ENCODE data around the gene PRR27.

The PRR27 gene

GRCh38 chr4:70153937-70154336 lies at the start of gene PRR27:
PRR27 (plus strand) TSS chr4:70154237; CDS start chr4:70154376, 139 bp downstream.
- H3K9me3 ChIP-seq (ENCODE audit: low read length) = no peaks in the 10 kb centered on the region
- no peak within 1 kb of the TSS for H2AFZ ChIP-seq (ENCODE audit: low read depth, low read length)
- peaks cover 4% of the 10 kb centered on the region for H3K4me1 ChIP-seq (ENCODE audit: insufficient read depth, low read length)
- H3K36me3 ChIP-seq (ENCODE audit: insufficient read depth, low read length) = no peaks in the 10 kb centered on the region
- no peaks in the 10 kb centered on the region for H3K27me3 ChIP-seq (ENCODE audit: insufficient read depth, low read length)
- no peak within 1 kb of the TSS for H3K4me3 ChIP-seq (ENCODE audit: low read length)

GRCh38 chr4:70110917-70111316 lies 43.1 kb upstream of the PRR27 start:
- H3K4me1 ChIP-seq (ENCODE audit: insufficient read depth, low read length) = no peaks in the 10 kb centered on the region
- no peak overlapping the region for H2AFZ ChIP-seq (ENCODE audit: low read depth, low read length)
- no peaks in the 10 kb centered on the region for H3K9me3 ChIP-seq (ENCODE audit: low read length)
- no peaks in the 10 kb centered on the region for H3K27me3 ChIP-seq (ENCODE audit: insufficient read depth, low read length)
- H3K36me3 ChIP-seq (ENCODE audit: insufficient read depth, low read length) = no peaks in the 10 kb centered on the region
- H3K4me3 ChIP-seq (ENCODE audit: low read length) = no peak overlapping the region

DNA sequence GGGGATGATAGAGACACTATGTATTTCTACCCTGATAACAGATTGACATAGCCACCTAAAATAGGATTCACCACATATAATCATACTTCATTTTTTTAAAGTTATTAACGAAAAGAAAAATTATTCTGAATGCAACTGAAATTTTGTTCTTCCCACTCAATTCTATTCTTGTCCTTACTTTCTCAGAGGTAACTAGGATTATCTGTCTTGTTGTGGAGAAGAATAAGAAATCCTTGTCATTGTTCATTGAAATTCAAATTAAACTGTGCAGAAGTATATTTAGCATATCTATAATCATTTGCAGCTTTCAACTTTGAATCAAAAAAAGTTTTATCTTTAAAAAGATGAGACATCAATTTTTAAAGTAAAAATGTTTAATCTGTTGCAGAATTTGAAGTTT lies 40.4 kb upstream of the PRR27 start:
- H3K4me1 ChIP-seq (ENCODE audit: insufficient read depth, low read length) = no peaks in the 10 kb centered on the region
- H3K36me3 ChIP-seq (ENCODE audit: insufficient read depth, low read length) = no peaks in the 10 kb centered on the region
- H3K4me3 ChIP-seq (ENCODE audit: low read length) = no peak overlapping the region
- H3K9me3 ChIP-seq (ENCODE audit: low read length) = no peaks in the 10 kb centered on the region
- H2AFZ ChIP-seq (ENCODE audit: low read depth, low read length) = no peak overlapping the region
- H3K27me3 ChIP-seq (ENCODE audit: insufficient read depth, low read length) = no peaks in the 10 kb centered on the region

DNA sequence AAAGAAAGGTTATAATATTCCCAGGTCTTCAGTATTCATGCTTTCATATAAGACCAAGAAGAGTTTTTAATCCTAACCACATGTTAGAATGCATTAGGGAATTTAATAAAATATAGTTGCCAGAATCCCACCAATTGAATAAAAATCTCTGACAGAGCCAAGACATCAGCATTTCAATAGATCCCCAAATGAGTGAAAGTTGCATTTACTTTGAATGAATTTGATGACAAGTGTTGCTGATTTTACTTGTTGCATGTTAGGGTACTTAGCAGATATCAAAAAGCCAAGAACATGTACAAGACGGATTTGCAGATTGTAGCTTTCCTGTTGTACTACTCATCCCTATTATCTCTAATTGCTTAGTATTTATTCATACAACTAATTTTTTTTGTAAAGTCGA lies 39.9 kb upstream of the PRR27 start:
- no peaks in the 10 kb centered on the region for H3K4me1 ChIP-seq (ENCODE audit: insufficient read depth, low read length)
- H3K36me3 ChIP-seq (ENCODE audit: insufficient read depth, low read length) = no peaks in the 10 kb centered on the region
- no peak overlapping the region for H3K4me3 ChIP-seq (ENCODE audit: low read length)
- no peak overlapping the region for H2AFZ ChIP-seq (ENCODE audit: low read depth, low read length)
- H3K9me3 ChIP-seq (ENCODE audit: low read length) = no peaks in the 10 kb centered on the region
- H3K27me3 ChIP-seq (ENCODE audit: insufficient read depth, low read length) = no peaks in the 10 kb centered on the region

DNA sequence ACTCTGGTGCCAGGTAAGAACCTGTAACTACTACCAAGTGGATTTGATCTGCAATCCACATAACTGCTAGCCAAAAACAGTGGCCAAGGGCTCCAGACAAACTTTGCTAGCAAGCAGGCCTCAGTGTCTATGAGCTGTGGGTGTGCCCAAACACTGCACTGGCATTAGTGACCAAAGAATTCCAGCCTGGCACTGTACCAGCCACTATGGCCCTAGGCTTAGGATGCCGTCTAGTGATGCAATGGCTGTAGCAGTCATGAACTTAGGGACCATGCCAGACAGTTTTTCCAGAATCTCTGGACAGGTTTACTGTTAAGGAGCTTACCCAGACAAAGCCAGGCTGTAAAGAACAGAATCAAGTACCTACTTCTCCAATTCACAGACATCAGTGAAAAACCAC lies 33.7 kb upstream of the PRR27 start:
- Histone ChIP-seq H3K4me3 (ENCODE audit: low read length) (no peak overlapping the region), H3K27me3 (ENCODE audit: insufficient read depth, low read length) (no peaks in the 10 kb centered on the region), H2AFZ (ENCODE audit: low read depth, low read length) (no peak overlapping the region), H3K4me1 (ENCODE audit: insufficient read depth, low read length) (no peaks in the 10 kb centered on the region), H3K36me3 (ENCODE audit: insufficient read depth, low read length) (no peaks in the 10 kb centered on the region), H3K9me3 (ENCODE audit: low read length) (no peaks in the 10 kb centered on the region)

GRCh38 chr4:70133473-70133872 lies 20.6 kb upstream of the PRR27 start:
- no peaks in the 10 kb centered on the region for H3K4me1 ChIP-seq (ENCODE audit: insufficient read depth, low read length)
- no peaks in the 10 kb centered on the region for H3K36me3 ChIP-seq (ENCODE audit: insufficient read depth, low read length)
- no peaks in the 10 kb centered on the region for H3K9me3 ChIP-seq (ENCODE audit: low read length)
- H3K4me3 ChIP-seq (ENCODE audit: low read length) = no peak overlapping the region
- H2AFZ ChIP-seq (ENCODE audit: low read depth, low read length) = no peak overlapping the region
- no peaks in the 10 kb centered on the region for H3K27me3 ChIP-seq (ENCODE audit: insufficient read depth, low read length)

DNA sequence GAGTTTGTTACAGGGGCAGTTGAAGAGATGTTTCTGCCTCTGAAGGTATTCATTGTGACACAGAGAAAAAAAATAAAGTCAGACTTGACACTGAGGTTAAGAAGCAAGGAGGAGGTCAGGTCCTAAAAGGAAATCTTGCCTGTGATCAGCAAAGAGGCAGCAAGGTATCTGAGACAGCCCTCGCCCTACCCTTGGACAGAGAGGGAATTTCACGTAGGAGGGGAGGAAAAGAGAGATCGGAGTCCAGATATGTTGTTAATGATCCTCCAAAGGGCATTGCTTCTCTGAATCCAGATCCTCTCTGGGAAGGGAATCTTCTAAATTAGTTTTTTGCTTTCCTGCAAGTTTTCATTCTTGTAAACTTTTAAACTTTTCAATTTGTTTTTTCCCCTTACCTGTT lies 15.3 kb upstream of the PRR27 start:
- no peaks in the 10 kb centered on the region for H3K4me1 ChIP-seq (ENCODE audit: insufficient read depth, low read length)
- no peaks in the 10 kb centered on the region for H3K9me3 ChIP-seq (ENCODE audit: low read length)
- H3K36me3 ChIP-seq (ENCODE audit: insufficient read depth, low read length) = no peaks in the 10 kb centered on the region
- H2AFZ ChIP-seq (ENCODE audit: low read depth, low read length) = no peak overlapping the region
- no peaks in the 10 kb centered on the region for H3K27me3 ChIP-seq (ENCODE audit: insufficient read depth, low read length)
- no peak overlapping the region for H3K4me3 ChIP-seq (ENCODE audit: low read length)

DNA sequence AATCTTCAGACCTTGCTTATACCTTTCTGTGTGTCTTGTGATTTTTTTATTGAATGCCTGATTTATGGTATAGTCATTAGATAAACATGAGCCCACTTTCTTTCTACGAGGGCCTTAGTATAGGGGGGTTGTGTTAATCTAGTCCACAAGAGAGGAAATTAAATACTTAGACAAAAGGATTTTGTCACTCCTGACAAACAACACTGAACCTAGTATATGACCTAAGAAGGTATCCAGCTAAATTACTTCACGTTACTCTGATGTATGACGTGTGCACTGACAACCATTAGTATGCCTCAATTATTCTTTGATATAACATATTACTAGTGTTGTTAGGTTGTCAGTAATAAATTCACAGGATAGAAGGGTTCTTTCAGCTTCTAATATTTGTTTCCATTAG lies 2.8 kb upstream of the PRR27 start:
- Histone ChIP-seq H2AFZ (ENCODE audit: low read depth, low read length) (no peak overlapping the region), H3K4me1 (ENCODE audit: insufficient read depth, low read length) (peaks cover 4% of the 10 kb centered on the region), H3K4me3 (ENCODE audit: low read length) (no peak overlapping the region), H3K9me3 (ENCODE audit: low read length) (no peaks in the 10 kb centered on the region), H3K27me3 (ENCODE audit: insufficient read depth, low read length) (no peaks in the 10 kb centered on the region), H3K36me3 (ENCODE audit: insufficient read depth, low read length) (no peaks in the 10 kb centered on the region)

- H3K27me3 ChIP-seq (ENCODE audit: insufficient read depth, low read length) = no peaks in the 10 kb centered on the region
- peaks cover 4% of the 10 kb centered on the region for H3K4me1 ChIP-seq (ENCODE audit: insufficient read depth, low read length)
- H2AFZ ChIP-seq (ENCODE audit: low read depth, low read length) = no peak overlapping the region
- H3K9me3 ChIP-seq (ENCODE audit: low read length) = no peaks in the 10 kb centered on the region
- H3K4me3 ChIP-seq (ENCODE audit: low read length) = no peak overlapping the region
- H3K36me3 ChIP-seq (ENCODE audit: insufficient read depth, low read length) = no peaks in the 10 kb centered on the region
Observed at GRCh38 chr4:70152088-70152487, 1.9 kb upstream of the PRR27 start.

GRCh38 chr4:70158576-70158975 lies 4.5 kb downstream of the PRR27 start:
- no peaks in the 10 kb centered on the region for H3K36me3 ChIP-seq (ENCODE audit: insufficient read depth, low read length)
- no peak overlapping the region for H2AFZ ChIP-seq (ENCODE audit: low read depth, low read length)
- H3K9me3 ChIP-seq (ENCODE audit: low read length) = no peaks in the 10 kb centered on the region

DNA sequence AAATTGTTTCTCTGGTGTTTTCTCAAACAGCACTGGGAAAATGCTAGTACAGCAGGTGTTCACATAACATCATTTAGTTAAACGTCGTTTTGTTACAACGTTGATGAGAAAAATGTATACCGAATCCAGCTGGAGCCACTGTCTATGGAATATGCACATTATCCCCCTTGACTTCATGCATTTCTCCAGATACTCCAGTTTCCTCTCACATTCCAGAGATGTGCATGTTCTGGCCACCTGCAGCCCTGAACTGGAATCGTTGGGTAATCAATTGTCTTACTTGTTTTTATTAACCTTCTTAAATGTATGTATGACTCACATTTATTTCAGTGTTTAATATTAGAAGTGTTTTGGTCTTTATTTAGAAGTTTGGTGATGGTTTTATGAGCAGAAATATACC lies 23.1 kb downstream of the PRR27 start:
- no peaks in the 10 kb centered on the region for H3K4me1 ChIP-seq (ENCODE audit: insufficient read depth, low read length)
- no peak overlapping the region for H3K4me3 ChIP-seq (ENCODE audit: low read length)
- H3K36me3 ChIP-seq (ENCODE audit: insufficient read depth, low read length) = no peaks in the 10 kb centered on the region
- H2AFZ ChIP-seq (ENCODE audit: low read depth, low read length) = no peak overlapping the region
- no peaks in the 10 kb centered on the region for H3K9me3 ChIP-seq (ENCODE audit: low read length)
- H3K27me3 ChIP-seq (ENCODE audit: insufficient read depth, low read length) = no peaks in the 10 kb centered on the region

More at GRCh38 chr4:70158576-70158975, 4.5 kb downstream of the PRR27 start:
- Histone ChIP-seq H3K4me3 (ENCODE audit: low read length) (no peak overlapping the region), H3K4me1 (ENCODE audit: insufficient read depth, low read length) (no peaks in the 10 kb centered on the region), H3K27me3 (ENCODE audit: insufficient read depth, low read length) (no peaks in the 10 kb centered on the region)

DNA sequence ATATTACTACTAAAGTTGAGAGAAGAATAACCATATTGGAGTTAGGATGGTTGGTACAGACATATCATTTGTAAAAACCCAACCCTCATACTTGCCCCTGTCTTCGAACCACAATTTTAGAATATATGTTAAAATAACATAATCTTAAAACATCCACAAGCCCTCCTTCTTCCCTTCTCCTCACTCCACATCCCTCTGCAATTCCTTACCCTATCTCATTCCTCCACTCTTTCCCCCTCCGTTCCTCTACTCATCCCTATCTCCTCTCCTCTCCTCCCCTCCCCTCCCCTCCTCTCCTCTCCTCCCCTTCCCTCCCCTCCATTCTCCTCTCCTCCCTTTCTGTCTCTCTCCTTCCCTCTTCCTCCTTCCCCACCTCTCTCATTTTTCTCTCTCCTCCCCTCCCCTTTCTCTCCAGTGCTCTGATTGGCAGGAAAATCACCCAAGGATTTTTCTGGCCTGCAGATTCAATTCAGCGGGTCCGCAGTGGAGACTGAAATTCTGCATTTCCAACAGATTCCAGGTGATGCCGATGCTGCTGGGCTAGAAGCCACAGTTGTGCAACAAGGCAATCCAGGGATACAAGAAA lies 24.1 kb downstream of the PRR27 start:
- no peaks in the 10 kb centered on the region for H3K27me3 ChIP-seq (ENCODE audit: insufficient read depth, low read length)

DNA sequence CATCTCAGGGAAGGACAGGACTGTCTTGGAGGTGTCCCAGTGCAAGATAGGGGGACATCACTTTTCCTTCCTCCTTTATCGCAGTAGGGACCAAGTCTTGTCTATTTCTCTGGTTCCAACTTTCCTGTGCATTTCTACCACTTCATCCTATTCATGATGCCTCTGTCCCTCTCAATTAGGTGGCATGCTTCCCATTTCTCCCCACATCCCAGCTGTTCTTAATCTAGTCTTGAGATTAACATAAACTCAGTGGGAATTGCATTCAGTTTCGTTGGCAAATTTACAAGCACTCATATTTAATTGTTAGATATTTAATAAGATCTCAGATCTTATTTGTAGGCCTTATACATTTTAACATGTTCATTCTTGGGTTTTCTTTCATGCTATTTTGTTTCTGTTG lies 25.8 kb downstream of the PRR27 start:
- H3K9me3 ChIP-seq (ENCODE audit: low read length) = no peaks in the 10 kb centered on the region
- no peaks in the 10 kb centered on the region for H3K4me1 ChIP-seq (ENCODE audit: insufficient read depth, low read length)
- H2AFZ ChIP-seq (ENCODE audit: low read depth, low read length) = no peak overlapping the region
- no peaks in the 10 kb centered on the region for H3K36me3 ChIP-seq (ENCODE audit: insufficient read depth, low read length)
- H3K27me3 ChIP-seq (ENCODE audit: insufficient read depth, low read length) = no peaks in the 10 kb centered on the region
- H3K4me3 ChIP-seq (ENCODE audit: low read length) = no peak overlapping the region

More for the DNA sequence above, 24.1 kb downstream of the PRR27 start:
- Histone ChIP-seq H3K9me3 (ENCODE audit: low read length) (no peaks in the 10 kb centered on the region), H2AFZ (ENCODE audit: low read depth, low read length) (no peak overlapping the region), H3K36me3 (ENCODE audit: insufficient read depth, low read length) (no peaks in the 10 kb centered on the region), H3K4me1 (ENCODE audit: insufficient read depth, low read length) (no peaks in the 10 kb centered on the region), H3K4me3 (ENCODE audit: low read length) (no peak overlapping the region)

DNA sequence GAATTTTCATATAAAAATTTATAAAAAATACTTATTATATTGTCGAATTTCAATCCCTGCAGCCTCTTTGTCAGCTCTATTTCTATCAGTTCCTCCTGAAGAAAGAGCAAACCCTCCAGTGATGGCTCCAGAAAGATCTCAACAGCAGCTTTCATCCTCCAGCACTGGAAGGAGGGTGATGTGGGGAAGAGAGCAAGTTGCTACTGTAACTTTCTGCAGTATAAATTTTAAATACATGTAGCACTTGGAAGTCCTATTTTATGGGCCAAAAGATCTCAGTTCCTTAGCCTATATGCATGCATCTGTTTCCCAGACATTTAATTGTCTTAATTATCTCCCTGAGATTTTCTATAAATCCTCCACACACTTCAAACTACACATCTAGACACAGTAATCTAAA lies 27.8 kb downstream of the PRR27 start:
- H3K36me3 ChIP-seq (ENCODE audit: insufficient read depth, low read length) = no peaks in the 10 kb centered on the region
- H3K9me3 ChIP-seq (ENCODE audit: low read length) = no peaks in the 10 kb centered on the region
- no peaks in the 10 kb centered on the region for H3K27me3 ChIP-seq (ENCODE audit: insufficient read depth, low read length)
- H2AFZ ChIP-seq (ENCODE audit: low read depth, low read length) = no peak overlapping the region
- H3K4me3 ChIP-seq (ENCODE audit: low read length) = no peak overlapping the region
- no peaks in the 10 kb centered on the region for H3K4me1 ChIP-seq (ENCODE audit: insufficient read depth, low read length)
